ENCODE measurements around the gene MANEAL.

GRCh38 chr1:37809942-37810341 lies 16.3 kb downstream of the MANEAL start:
- TF ChIP-seq, protein P1, sequence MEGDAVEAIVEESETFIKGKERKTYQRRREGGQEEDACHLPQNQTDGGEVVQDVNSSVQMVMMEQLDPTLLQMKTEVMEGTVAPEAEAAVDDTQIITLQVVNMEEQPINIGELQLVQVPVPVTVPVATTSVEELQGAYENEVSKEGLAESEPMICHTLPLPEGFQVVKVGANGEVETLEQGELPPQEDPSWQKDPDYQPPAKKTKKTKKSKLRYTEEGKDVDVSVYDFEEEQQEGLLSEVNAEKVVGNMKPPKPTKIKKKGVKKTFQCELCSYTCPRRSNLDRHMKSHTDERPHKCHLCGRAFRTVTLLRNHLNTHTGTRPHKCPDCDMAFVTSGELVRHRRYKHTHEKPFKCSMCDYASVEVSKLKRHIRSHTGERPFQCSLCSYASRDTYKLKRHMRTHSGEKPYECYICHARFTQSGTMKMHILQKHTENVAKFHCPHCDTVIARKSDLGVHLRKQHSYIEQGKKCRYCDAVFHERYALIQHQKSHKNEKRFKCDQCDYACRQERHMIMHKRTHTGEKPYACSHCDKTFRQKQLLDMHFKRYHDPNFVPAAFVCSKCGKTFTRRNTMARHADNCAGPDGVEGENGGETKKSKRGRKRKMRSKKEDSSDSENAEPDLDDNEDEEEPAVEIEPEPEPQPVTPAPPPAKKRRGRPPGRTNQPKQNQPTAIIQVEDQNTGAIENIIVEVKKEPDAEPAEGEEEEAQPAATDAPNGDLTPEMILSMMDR (conservative IDR thresholded peaks at IDR 0.05; ENCODE audit: low read length): no peak
- TF ChIP-seq EZH2phosphoT487 (IDR thresholded peaks at IDR 0.05; ENCODE audit: borderline replicate concordance, low read depth, low read length): no peak
